ENCODE data around the gene CDK8.

CDK8 gene

DNA sequence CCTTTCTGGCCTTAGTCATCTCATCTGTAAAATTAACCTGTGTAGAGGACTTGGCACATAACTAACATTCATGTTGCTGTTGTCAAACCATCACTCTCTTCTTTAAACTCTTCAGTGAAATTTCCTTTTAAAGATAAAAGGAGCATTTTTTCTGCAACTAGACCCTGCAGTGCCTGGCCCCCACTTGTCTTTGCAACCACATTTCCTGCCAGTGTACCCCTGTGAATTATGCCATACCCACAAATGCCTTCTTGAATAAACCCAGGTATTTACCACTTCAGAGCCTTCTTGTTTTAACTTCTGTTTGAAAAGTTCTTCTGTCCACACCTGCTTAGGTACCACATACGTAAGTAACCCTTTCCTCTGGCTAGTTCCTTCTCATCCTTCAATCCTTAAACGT is 118.8 kb downstream of the CDK8 start:
- Histone ChIP-seq H2AFZ (ENCODE audit: low read depth, low read length) (no peak overlapping the region), H3K36me3 (replicated peaks; ENCODE audit: low read depth, low read length) (no peaks in the 10 kb centered on the region), H3K4me1 (ENCODE audit: low read length) (no peaks in the 10 kb centered on the region), H3K27ac (ENCODE audit: low read length) (no peak overlapping the region), H3K9ac (ENCODE audit: low read length) (no peak overlapping the region), H3K9me3 (ENCODE audit: insufficient read depth, low read length) (no peaks in the 10 kb centered on the region), H3K4me3 (ENCODE audit: low read length) (no peak overlapping the region), H3K79me2 (ENCODE audit: low read length) (no peaks in the 10 kb centered on the region), H4K20me1 (ENCODE audit: insufficient read depth, low read length) (no peaks in the 10 kb centered on the region), H3K4me2 (ENCODE audit: low read length) (no peak overlapping the region), H3K27me3 (ENCODE audit: low read depth, low read length) (no peaks in the 10 kb centered on the region)
- TF ChIP-seq, protein P1, sequence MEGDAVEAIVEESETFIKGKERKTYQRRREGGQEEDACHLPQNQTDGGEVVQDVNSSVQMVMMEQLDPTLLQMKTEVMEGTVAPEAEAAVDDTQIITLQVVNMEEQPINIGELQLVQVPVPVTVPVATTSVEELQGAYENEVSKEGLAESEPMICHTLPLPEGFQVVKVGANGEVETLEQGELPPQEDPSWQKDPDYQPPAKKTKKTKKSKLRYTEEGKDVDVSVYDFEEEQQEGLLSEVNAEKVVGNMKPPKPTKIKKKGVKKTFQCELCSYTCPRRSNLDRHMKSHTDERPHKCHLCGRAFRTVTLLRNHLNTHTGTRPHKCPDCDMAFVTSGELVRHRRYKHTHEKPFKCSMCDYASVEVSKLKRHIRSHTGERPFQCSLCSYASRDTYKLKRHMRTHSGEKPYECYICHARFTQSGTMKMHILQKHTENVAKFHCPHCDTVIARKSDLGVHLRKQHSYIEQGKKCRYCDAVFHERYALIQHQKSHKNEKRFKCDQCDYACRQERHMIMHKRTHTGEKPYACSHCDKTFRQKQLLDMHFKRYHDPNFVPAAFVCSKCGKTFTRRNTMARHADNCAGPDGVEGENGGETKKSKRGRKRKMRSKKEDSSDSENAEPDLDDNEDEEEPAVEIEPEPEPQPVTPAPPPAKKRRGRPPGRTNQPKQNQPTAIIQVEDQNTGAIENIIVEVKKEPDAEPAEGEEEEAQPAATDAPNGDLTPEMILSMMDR (IDR thresholded peaks at IDR 0.05; ENCODE audit: low read depth, low read length): no peak
- TF ChIP-seq EZH2phosphoT487 (IDR thresholded peaks at IDR 0.05; ENCODE audit: low read depth): no peak

DNA sequence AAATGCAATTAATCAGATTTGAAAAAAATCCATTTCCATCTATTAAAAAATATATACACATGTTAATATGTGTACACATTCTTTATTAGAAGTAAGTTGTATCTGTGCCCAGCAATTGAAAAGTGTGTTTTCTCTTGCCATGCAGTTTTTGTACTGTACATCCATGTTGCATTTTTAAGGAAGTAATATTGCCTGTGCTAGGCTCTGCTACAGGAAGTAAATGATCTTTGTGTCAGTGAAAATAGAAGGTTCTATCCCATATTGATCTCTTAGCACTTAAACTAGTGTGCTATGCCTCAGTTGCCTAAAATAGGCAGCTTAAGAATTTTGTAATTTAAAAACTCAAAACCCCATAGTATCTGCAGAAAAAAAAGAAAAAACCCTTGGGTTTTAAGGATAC is 122.5 kb downstream of the CDK8 start:
- H3K9me3 ChIP-seq (ENCODE audit: insufficient read depth, low read length): no peaks in the 10 kb centered on the region
- no peaks in the 10 kb centered on the region for H3K79me2 ChIP-seq (ENCODE audit: low read length)
- no peak overlapping the region for H2AFZ ChIP-seq (ENCODE audit: low read depth, low read length)
- H3K4me1 ChIP-seq (ENCODE audit: low read length): no peaks in the 10 kb centered on the region
- H4K20me1 ChIP-seq (ENCODE audit: insufficient read depth, low read length): no peaks in the 10 kb centered on the region
- no peak overlapping the region for H3K27ac ChIP-seq (ENCODE audit: low read length)
- TF ChIP-seq EZH2phosphoT487 (IDR thresholded peaks at IDR 0.05; ENCODE audit: low read depth): no peak
- TF ChIP-seq, protein P1 (IDR thresholded peaks at IDR 0.05; ENCODE audit: low read depth, low read length): no peak
- no peak overlapping the region for H3K4me3 ChIP-seq (ENCODE audit: low read length)
- no peaks in the 10 kb centered on the region for H3K27me3 ChIP-seq (ENCODE audit: low read depth, low read length)
- no peak overlapping the region for H3K9ac ChIP-seq (ENCODE audit: low read length)
- no peak overlapping the region for H3K4me2 ChIP-seq (ENCODE audit: low read length)
- no peaks in the 10 kb centered on the region for H3K36me3 ChIP-seq (replicated peaks; ENCODE audit: low read depth, low read length)

DNA sequence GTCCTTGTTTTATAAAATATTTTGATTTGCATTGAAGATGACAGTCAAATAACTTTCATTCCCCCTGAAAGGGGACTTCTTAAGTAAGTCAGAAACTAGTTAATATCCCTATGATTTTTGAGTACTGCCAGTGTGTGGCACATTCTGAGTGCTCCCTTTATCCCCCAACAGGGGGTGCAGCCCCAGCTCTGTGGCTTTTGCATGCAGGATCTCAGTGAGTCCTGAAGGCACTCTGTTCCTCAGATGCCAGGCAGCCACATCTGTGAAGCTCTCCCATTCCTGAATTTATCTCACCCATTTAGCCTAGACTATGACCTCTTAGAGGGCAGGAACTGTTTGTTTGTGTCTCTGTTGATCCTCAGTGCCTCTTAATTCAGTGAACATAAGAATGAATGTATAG is 123.1 kb downstream of the CDK8 start:
- TF ChIP-seq, protein P1 (IDR thresholded peaks at IDR 0.05; ENCODE audit: low read depth, low read length): peak; percentile 44
- TF ChIP-seq EZH2phosphoT487 (IDR thresholded peaks at IDR 0.05; ENCODE audit: low read depth): no peak
- H3K4me2 ChIP-seq (ENCODE audit: low read length): no peak overlapping the region
- no peaks in the 10 kb centered on the region for H3K36me3 ChIP-seq (replicated peaks; ENCODE audit: low read depth, low read length)
- no peaks in the 10 kb centered on the region for H3K9me3 ChIP-seq (ENCODE audit: insufficient read depth, low read length)
- no peaks in the 10 kb centered on the region for H4K20me1 ChIP-seq (ENCODE audit: insufficient read depth, low read length)
- H3K27ac ChIP-seq (ENCODE audit: low read length): no peak overlapping the region
- H3K4me1 ChIP-seq (ENCODE audit: low read length): no peaks in the 10 kb centered on the region
- H3K4me3 ChIP-seq (ENCODE audit: low read length): no peak overlapping the region
- no peak overlapping the region for H2AFZ ChIP-seq (ENCODE audit: low read depth, low read length)
- H3K79me2 ChIP-seq (ENCODE audit: low read length): no peaks in the 10 kb centered on the region
- no peak overlapping the region for H3K9ac ChIP-seq (ENCODE audit: low read length)
- no peaks in the 10 kb centered on the region for H3K27me3 ChIP-seq (ENCODE audit: low read depth, low read length)

DNA sequence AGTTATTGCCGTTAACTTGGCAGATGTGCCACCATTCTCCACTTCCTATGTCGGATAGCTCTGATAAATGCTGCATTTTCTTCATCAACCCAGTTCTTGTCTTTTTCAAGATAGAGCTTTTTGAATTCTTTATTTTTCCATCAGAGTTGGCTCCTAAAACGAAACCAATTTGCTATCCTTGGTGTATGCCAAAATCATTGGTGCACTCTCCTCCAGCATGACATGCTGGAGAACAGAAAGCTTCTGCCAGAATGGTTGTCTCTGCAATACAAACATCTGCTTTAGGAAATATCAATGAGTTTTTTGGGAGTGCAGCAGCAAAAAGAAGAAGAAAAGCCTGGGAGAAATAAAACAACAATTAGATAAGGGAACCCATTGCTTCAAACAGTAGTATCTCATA is 124.2 kb downstream of the CDK8 start:
- Histone ChIP-seq H3K27me3 (ENCODE audit: low read depth, low read length) (no peaks in the 10 kb centered on the region), H3K4me3 (ENCODE audit: low read length) (no peak overlapping the region), H3K4me2 (ENCODE audit: low read length) (no peak overlapping the region), H4K20me1 (ENCODE audit: insufficient read depth, low read length) (no peaks in the 10 kb centered on the region), H3K27ac (ENCODE audit: low read length) (no peak overlapping the region), H3K36me3 (replicated peaks; ENCODE audit: low read depth, low read length) (no peaks in the 10 kb centered on the region), H3K4me1 (ENCODE audit: low read length) (no peaks in the 10 kb centered on the region), H3K9me3 (ENCODE audit: insufficient read depth, low read length) (no peaks in the 10 kb centered on the region), H3K9ac (ENCODE audit: low read length) (no peak overlapping the region), H2AFZ (ENCODE audit: low read depth, low read length) (no peak overlapping the region), H3K79me2 (ENCODE audit: low read length) (no peaks in the 10 kb centered on the region)
- TF ChIP-seq EZH2phosphoT487 (IDR thresholded peaks at IDR 0.05; ENCODE audit: low read depth): no peak
- TF ChIP-seq, protein P1 (IDR thresholded peaks at IDR 0.05; ENCODE audit: low read depth, low read length): no peak
